Activated CD4-positive, alpha-beta T cell treated with anti-CD3 and anti-CD28 coated beads for 1 hour (primary cell): ENCODE results near the gene SH2D5.

Experiments
- DNase-seq: peaks from one replicate; pipeline ENCODE4 v3.0.0-alpha.2; 2020

Gene SH2D5

DNA sequence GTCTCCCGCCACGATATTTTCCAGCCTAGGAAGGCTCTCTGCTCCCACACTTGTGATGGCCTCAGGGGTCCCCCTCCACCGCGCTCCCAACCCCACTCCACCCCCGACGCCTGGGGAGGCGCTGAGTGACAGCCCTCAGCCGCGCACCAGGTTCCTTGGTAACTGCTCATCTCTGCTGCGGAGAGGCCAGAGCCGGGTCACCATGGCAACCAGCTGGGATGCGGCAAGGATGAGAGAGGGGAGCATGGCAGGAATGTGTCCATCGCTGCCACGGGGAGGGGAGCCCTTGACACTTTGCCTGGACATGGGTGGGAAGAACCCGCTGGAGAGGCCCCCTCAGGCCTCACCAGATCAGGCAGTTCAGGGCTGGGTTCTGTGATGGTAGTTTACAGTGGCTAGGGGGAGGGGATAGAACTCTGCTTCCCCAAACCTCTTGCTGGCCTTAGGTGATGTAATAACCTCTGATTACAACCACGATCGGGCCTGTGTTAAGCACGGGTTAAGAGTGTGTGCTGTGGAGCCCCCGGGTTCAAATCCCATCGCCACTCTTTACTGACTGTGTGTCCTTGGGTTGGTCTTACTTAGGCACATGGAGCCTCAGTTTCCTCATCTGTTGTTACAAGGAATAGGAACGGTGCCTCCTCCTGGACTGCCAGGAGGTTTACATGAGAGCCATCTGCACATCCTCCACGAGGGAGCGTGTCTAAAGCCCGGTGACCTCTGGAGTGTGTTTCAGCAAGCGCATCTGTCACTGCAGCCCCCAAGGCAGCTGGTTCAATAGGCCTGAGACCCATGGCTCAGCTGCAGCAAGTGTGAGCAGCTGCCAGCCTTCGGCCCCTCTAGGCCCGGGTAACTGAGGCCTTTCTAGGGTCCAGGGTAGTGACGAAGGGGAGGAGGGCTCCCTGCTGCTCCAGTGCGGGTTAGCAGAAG lies 21.0 kb downstream of the SH2D5 start:
- DNase-seq = no peak

DNA sequence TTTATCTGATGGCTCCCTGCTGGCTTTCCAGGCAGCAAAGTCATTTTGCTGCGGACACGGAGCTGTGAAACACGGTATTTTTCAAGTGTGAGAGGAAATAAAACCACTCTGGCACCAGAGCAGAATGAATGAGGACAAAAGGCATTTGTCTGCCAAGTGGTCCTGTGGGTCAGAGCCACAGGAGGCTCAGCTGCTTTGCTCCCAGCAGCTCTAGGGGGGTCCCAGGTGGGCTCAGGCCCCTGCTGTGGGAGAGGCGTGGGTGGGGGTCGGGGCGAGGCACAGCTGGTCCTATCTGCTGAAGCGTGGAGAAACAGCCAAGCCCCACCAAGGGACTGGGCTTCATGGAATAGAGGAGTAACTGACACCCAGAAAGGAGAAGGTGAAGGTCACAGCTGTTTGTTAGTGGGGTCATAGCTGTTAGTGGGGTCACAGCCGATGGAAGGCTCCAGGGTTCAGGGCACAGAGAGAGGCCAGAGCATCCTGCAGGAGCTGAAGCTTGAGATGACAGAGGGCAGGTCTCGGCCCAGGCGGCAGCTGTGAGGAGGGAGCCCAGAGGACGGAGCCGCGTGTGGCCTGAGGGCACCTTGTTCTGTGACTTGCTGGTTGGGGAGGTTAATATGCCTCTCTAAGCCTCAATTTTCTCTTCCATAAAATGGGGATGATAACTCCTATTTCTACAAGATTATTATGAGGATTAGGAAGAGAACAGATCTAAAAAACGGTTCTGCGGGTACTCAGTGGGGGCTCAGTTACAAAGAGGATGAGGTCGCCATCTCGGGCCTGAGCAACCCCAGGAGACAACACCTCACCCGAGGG lies 21.8 kb downstream of the SH2D5 start:
- DNase-seq = no peak

DNA sequence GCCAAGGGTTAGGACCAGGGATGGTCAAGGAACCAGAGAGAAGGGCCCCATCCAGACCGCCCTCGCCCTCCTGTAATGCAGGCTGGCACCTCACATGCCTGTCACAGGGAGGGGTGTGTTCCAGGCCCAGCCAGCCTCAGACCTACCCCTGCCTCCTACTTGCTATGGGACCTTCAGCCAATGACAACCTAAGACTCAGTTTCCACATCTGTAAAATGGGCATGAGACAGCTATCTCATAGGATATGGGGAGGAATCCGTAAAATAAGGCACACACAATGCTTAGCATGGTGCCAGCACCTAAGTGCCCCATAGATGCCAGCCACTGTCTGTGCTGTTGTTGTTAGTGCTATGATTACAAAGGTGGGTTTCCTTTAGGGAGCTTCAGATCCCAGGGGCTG lies 22.6 kb downstream of the SH2D5 start:
- no peak for DNase-seq

DNA sequence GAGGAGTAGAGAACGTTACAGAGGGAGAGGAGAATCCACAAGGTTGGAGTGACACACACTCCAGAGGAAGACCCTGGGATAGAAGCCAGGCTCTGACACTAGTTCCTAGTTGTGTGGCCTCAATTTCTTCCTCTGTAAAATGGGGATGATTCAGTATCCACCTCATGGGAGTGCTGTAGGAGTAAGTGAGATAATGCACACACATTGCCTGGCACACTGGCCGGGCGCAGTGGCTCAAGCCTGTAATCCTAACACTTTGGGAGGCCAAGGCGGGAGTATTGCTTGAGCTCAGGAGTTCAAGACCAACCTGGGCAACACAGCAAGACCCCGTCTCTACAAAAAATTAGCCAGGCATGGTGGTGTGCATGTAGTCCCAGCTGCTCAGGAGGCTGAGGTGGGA lies 23.6 kb downstream of the SH2D5 start:
- DNase-seq = no peak

DNA sequence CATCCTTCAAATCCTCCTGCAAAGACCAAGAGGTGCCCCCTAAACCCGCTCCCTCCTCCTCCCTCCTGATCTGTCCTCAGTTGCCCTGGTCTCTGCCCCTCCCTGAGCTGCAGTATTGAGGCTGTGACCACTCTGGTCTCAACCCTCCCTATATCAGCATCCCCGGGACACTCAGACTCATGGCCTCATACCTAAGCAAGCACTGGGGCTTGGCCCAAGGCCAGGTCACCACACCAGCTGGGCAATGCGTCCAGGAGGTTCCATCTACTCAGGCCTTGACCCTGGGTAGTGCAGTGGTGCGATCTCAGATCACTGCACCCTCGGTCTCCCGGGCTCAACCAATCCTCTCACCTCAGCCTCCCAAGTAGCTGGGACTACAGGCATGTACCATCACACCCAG lies 24.4 kb downstream of the SH2D5 start:
- DNase-seq = no peak

DNA sequence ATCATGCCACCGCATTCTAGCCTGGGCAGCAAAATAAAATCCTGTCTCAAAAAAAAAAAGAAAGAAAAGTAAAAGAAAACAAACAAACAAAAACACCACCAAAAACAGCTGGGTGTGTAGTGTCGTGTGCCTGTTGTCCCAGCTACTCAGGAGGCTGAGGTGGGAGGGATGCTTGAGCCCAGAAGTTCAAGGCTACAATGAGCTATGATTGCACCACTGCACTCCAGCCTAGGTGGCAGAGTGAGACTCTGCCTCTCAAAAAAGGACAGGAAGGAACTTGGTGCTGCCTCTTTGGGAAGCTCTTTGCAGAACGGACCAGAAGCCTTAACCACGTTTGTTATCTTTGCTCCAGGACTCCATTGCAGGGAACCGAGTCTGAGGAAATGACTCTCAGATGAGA lies 25.7 kb downstream of the SH2D5 start:
- DNase-seq = no peak

DNA sequence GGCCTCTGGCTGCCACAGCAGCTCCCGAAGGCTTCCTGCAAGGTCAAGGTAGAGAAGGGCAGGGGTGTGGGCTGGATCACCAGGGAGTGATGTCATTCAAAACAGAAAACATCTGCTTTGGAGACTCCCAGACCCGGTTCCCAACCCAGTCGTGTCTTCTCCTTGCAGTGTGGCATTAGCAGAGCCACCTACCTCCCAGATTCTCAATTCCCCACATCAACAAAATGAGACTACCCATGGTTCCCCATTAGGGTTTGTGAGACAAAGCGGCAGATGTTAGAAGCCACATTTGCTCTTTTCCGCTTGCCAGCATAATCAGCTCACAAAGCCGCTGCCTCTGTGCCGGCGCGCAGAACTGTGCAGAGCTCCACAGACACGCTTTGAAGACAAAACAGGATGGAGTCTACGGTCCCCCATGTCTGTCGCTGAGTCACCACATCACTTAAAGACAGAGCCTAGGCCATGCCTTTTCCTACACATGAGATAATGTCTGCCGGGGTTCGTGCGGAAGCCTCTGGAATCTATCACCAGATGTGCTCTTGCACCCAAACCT lies 27.2 kb downstream of the SH2D5 start:
- DNase-seq = no peak

DNA sequence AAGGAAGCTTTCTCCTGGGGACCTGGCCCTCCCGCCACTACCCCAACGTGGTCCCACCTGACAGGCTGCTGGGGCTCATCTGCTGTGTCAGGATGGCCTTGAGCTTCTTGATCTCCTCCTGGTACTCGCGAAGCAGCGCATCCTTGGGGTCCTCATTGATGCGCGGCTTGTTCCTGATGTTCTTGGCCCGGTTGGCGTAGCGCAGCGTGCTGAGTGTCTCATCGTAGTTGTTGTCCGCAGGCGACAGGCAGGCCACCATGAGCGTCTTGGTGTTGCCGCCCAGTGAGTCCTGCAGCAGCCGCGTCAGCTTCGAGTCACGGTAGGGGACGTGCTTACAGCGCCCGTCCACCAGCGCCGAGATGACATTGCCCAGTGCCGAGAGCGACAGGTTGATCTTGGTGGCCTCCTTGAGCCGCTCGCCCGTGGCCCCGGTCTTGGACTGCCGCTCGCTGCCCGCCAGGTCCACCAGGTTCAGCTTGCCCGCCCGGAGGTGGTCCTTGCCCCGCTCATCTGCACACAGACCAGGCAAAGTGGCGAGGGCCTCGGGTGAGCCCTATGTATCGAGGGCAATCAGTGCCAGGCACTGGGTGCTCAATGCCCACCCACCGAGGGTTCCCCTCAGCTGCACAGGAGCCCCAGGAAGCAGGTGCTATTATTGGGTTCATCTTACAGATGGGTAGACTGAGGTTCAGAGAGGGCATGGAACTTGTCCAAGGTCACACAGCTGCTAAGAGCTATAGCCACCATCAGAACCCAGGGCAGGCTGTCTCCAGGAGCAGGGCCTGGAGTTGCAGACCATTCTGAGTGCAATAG lies 27.9 kb downstream of the SH2D5 start:
- DNase-seq = no peak

DNA sequence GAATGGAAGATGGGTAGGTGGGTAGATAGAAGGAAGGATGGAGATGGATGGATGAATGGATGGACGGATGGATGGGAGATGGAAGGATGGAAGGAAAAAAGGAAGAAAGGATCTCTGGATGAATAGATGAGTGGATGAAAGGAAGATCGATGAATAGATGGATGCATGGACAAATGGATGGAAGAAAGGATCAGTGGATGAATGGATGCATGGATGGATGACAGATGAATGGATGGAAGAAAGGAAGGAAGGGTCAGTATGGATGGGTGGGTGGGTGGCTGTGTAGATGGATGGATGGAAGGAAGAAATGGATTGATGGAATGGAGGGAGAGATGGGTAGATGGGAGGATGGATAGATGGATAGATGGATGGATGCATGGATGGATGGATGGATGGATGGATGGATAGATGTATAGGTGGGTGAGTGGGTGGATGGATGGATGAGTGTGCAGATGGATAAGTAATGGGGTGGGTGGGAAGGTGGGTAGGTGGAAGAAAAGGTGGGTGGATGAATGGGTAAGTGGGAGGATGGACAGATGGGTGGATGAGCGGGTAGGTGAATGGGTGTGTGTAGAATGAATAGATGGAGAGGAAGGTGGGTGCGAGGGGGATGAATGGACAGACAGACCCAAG lies 29.3 kb downstream of the SH2D5 start:
- no peak for DNase-seq

DNA sequence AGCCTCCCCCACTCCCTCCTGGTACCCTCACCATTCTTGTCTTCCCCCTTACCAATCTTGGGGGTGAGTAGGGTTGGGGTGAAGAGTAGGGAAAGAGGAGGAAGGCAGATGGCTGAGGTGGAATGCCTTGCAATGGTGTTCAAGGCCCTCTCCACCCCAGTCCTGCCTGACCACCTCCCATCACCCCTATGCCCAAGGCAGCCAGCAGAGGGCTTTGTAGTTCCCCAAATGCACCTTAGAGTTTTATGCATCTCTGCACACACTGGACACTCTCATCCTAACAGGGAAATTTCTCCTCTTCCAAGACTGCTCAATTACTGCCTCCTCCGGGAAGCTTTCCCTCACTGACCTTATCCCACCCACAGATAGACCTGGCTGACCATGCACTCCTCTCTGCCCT lies 30.1 kb downstream of the SH2D5 start:
- no peak for DNase-seq

DNA sequence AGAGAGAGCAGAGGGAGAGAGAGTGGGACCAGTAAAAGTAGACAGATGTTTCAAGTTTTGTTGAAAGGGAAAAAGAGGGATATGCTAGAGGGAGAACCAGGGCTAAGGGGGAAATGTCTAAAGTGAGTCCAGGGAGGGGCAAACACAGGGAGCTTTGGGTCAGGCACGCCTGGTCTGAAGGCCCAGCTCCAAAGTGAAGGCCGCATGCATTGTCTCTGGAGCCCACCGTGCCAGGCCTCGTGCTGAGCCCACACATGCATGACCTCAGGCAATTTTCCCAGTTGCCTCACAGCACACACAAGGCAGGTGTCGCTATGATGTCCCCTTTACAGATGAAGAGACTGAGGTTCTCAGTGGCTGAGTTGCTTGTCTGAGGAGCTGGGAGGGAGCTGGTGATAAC lies 30.7 kb downstream of the SH2D5 start:
- DNase-seq = no peak

DNA sequence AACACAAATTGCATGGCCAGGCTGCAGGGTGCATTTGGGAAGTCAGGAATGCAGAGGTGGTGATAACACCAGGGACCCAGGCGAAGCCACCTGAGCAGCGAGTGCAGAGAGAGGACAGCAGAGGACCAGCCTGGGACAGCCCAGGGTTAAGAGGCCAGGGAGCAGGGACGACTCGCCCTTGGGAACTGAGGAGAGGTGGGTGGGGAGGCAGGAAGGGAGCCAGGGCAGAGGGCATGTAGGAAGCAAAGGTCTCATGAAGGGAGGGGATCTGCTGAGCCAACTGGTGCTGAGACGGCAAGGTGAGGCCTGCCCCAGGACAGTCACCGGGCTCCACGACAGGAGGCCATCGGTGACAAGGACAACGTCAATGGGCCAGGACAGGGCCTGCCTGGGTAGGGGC lies 31.1 kb downstream of the SH2D5 start:
- DNase-seq = no peak

DNA sequence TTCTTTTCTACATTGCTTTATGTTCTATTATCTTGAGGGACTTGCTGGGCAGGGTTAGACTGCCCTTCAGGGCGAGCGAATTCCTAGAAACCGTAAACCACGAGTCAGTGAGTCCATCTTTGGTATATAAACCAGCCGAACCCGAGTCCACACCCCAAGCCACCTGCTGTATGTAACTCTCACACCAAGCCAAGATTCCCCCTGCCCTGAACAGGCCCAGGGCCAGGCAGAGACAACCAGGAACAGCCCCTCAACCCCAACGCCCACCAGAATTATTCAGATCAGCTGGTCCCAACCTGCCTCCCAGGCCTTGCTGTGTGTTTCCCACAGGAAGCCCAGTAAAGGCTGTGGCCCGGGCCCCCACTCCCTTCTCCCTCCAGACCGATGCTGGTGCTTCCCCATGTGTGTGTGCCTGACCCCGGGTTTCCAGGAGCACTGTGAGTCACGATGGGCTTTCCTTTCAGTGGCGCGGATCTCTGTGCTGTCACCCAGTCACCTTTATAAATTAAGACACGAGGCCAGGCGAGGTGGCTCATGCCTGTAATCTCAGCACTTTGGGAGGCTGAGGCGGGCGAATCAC lies 31.8 kb downstream of the SH2D5 start:
- DNase-seq = no peak

DNA sequence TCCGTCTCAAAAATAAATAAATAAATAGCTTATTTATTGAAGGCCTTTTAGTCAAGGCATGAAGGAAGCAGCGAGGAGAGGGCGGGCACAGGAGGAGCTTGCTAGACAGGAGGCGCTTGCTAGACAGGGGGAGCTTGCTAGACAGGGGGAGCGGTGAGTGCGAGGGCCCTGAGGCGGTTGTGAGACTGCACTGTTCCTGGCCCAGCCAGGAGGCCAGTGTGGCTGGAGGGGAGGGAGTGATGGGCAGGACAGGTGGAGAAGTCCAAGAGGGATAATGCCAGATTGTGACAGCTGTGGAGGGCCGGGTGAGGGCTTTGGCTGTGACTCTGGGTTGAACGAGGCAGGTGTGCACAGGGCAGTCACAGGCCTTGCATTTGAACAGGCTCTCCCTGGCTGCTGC lies 32.9 kb downstream of the SH2D5 start:
- DNase-seq = no peak

DNA sequence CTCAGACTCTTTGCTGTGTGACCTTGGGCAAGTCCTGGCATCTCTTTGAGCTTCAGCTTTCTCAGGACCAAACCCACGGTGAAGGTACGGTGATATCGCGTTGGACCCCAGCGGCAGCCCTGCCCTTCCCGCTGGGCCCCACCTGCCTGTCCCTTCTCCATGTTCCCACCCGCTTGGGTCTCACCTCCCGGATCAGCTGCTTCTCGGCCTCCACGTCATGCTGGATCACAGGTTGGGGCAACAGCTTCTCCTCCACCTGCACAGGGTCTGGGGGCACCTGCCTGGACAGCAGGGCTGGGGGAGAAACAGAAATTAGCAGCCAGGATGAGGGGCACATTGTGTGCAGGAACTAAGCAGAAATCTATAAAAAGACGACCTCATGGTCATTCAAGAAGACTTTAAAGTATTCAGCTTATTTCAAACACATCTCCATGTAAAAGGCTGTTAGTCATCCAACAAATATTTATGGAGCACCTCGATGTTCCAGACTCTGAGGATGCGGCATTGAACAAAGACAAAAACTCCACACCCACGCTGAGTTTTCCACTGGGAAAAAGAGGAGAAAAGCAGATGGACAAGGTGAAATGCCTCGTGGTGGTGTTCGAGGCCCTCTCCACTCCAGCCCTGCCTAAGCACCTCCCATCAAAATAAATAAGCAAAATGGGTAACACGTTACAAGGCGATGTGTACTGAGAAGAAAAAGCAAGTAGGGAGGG lies 34.1 kb downstream of the SH2D5 start:
- DNase-seq = no peak

DNA sequence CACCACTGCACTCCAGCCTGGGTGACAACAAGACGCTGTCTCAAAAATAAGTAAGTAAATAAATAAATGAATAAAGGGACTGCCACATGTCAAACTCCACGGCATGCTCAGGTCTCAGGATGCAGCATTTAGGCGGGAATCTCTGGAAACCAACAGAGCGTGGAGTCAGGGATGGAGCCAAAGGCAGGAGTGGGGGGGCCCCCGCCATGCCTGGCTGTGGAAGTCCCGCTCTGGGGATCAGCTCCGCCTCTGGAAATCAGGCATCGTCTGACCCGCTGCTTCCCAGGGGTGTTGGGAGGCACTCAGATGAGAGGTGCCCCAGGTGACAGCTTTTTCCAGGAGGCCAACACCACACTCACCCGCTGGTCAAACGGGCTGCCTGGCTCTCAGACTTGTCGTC lies 34.9 kb downstream of the SH2D5 start:
- no peak for DNase-seq

DNA sequence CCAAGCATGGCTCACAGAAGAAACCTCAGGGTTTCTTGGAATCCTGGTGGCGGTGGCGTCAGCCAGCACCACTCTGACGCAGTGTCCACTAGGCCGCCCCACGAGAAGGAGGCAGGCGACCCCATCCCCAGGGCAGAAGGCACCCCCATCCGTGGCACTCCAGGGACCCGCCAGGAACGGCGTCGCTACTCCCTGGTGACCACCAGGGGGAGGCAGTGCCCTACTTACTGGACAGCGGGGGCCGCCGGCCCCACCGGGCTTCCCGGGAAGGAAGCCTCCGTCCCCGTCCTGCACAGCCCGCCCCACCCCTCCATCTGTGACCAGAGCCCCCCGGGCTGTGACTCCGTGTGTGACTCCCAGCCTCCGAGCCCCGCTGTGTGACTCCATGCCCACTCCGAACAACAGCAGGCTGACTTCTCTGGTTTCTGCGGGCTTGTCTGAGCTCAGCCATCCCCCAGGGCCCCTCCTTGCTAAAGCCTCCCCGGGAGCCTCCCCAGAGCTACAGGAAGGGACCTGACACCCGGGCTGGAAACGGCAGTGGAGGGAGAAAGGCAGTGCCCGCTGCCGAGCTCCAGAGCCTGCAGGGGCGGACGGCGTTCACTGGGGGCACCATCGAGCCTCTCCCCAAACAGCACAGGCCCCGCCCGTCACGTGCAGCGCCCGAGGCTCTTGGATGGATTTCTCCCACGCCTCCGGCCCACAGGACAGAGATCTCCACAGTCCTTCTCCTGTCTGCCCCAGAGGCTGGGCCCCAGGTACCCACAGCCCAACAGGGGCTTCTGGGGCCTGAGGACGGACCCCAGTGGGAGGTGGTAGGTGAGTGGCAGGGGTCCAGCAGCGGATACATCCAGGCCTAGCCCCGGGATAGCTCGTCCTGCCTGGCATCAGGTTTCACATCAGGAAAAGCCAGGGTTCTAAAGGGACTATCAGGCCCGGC lies 35.8 kb downstream of the SH2D5 start:
- peak; percentile 58 for DNase-seq

DNA sequence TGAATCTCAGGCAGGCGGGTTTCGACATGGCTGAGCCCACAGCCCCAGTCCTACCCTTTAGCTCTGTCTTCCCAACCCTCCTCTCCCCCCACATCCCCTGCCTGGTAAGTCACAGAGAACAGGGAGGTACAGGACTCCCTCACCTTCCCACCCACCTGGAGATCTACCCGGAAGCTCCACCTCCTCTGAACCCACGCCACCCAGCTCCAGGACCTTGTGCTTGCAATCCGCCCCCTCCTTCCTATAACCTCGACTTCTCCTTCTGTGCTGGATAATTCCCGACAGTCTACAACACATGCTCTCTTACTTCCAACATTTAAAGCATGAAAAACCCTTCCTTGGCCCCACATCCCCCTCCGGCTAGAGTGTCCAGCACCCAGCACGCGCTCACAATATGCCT lies 37.0 kb downstream of the SH2D5 start:
- no peak for DNase-seq

DNA sequence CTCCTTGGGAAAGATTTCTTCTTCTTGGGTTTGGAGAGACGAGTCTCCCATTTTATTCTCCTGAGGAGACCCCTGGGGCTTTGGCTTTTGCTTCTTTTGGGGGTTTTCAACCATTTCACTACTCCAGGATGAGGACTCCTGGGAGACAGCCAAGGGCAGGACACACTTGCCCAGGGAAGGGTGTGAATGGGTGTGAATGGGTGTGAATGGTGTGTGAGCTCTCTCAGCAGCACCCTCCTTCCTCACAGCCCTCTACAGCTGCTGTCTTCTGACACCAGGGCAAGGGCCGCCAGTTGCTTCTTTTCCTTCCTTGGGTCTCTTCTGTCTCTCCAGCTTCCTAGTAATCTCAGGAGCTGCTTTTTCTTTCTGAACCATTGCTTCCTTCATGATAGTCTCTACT lies 38.9 kb downstream of the SH2D5 start:
- no peak for DNase-seq

DNA sequence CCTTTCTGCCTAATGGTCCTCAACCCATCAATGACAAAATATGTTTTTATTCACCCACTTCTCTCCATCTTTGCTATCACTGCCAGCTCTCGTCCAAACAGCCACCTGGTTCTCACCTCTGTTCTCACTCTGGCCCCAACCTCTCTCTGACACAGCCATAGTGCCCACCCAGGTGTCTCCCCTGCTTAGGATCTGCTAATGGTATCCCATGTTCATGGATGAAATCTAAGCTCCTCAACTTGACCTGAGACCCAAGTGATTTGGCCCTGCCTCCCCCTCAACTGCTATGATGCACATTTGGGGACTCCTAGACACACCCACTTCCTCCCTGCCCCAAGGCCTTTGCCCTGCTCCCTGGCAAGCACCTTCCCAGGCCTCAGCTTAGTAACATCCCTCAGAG lies 40.6 kb downstream of the SH2D5 start:
- DNase-seq = no peak
